B cell (primary cell): ENCODE data around the gene BEGAIN. TPM values are rescaled to one million over a fixed set of nuclear protein-coding genes. Genes with fewer than 3 reads are reported as not detected.

Experiments
- ATAC-seq: fragments of 200-7000 bp; cut with Tn5 transposase; one replicate; pipeline ENCODE4 v1.10.0; 2021; ENCODE audit warnings: low read depth, mild to moderate bottlenecking, moderate number of reproducible peaks, moderate library complexity
- CTCF ChIA-PET: fragments of 350-600 bp; sonication (Branson Sonifier 250); formaldehyde crosslinking; loops from one replicate; lab custom pipeline; 2021; ENCODE audit warnings: antibody characterized with exemption, inconsistent platforms; lab: Charles Lee
- POLR2A ChIA-PET: fragments of 350-600 bp; sonication (Branson Sonifier 250); formaldehyde crosslinking; loops from one replicate; lab custom pipeline; 2021; ENCODE audit warnings: antibody characterized with exemption; lab: Charles Lee
- DNase-seq: peaks from one replicate; pipeline ENCODE4 v3.0.0; 2013
- H2AFZ ChIP-seq: 2 replicates; pipeline ENCODE4 v1.6.1; 2012; ENCODE audit warnings: mild to moderate bottlenecking, low read depth, low read length; ENCODE audit not compliant: insufficient read depth, poor library complexity, severe bottlenecking
- H3K27ac ChIP-seq, 2 donors: 1 replicate in 1 of 2; 2 replicates in 1 of 2; pipeline ENCODE4 v1.5.1; 2012 to 2013; ENCODE audit warnings: low read length in 2 of 2, mild to moderate bottlenecking in 2 of 2, moderate library complexity in 1 of 2
- H3K27me3 ChIP-seq, 4 experiments: fragments of 200-600 bp in 1 of 4; sonication (generic) in 1 of 4; replicated peaks in 1 of 4; 1 replicate in 2 of 4; 2 replicates in 2 of 4; pipeline versions ENCODE4 v1.6.1 to v1.7.0; 2013 to 2016; ENCODE audit warnings: low read length in 3 of 4, mild to moderate bottlenecking in 2 of 4, mixed read lengths in 1 of 4, moderate library complexity in 1 of 4; ENCODE audit not compliant: insufficient read depth in 4 of 4, control insufficient read depth in 3 of 4; ENCODE audit errors: control extremely low read depth in 1 of 4
- H3K36me3 ChIP-seq, 2 experiments: replicated peaks in 1 of 2; 1 replicate in 1 of 2; 2 replicates in 1 of 2; pipeline versions ENCODE4 v1.6.1 to v1.7.1; 2013; ENCODE audit warnings: low read length in 1 of 2; ENCODE audit not compliant: insufficient read depth in 2 of 2, control insufficient read depth in 1 of 2; ENCODE audit errors: control extremely low read depth in 1 of 2, extremely low read depth in 1 of 2
- H3K4me1 ChIP-seq, 2 donors: fragments of 200-600 bp in 1 of 2; sonication (generic) in 1 of 2; 1 replicate in 1 of 2; 2 replicates in 1 of 2; pipeline versions ENCODE4 v1.5.1 to v1.6.1; 2013 to 2017; ENCODE audit warnings: low read length in 2 of 2; ENCODE audit not compliant: control insufficient read depth in 2 of 2, insufficient read depth in 2 of 2
- H3K4me2 ChIP-seq: replicated peaks from 2 replicates; pipeline ENCODE3; 2012; ENCODE audit warnings: mild to moderate bottlenecking, low read depth, low read length; ENCODE audit not compliant: poor library complexity, severe bottlenecking
- H3K4me3 ChIP-seq, 5 experiments: fragments of 200-600 bp in 1 of 5; sonication (generic) in 1 of 5; 1 replicate in 3 of 5; 2 replicates in 2 of 5; pipeline versions ENCODE4 v1.5.1 to v1.7.0; 2011 to 2016; ENCODE audit warnings: low read length in 4 of 5, mild to moderate bottlenecking in 4 of 5, low read depth in 2 of 5, control low read depth in 1 of 5, moderate library complexity in 1 of 5; ENCODE audit not compliant: insufficient read depth in 1 of 5; ENCODE audit errors: control extremely low read depth in 1 of 5, extremely low read depth in 1 of 5
- H3K79me2 ChIP-seq: fragments of 200-600 bp; sonication (generic); one replicate; pipeline ENCODE4 v1.6.0; 2016; ENCODE audit warnings: low read length; ENCODE audit not compliant: control insufficient read depth, insufficient read depth
- H3K9ac ChIP-seq: fragments of 200-600 bp; sonication (generic); 2 replicates; pipeline ENCODE4 v1.6.1; 2017; ENCODE audit warnings: mild to moderate bottlenecking, low read length, moderate library complexity
- H3K9me3 ChIP-seq, 3 donors: one replicate each; pipeline versions ENCODE4 v1.6.1 to v1.7.1; 2013; ENCODE audit warnings: low read length in 2 of 3; ENCODE audit not compliant: control insufficient read depth in 2 of 3, insufficient read depth in 1 of 3; ENCODE audit errors: control extremely low read depth in 1 of 3
- H4K20me1 ChIP-seq: 2 replicates; pipeline ENCODE4 v1.6.0; 2012; ENCODE audit warnings: mild to moderate bottlenecking, low read length; ENCODE audit not compliant: insufficient read depth, control insufficient read depth, poor library complexity, severe bottlenecking
- H3K27ac Mint-ChIP-seq: one replicate; pipeline ENCODE4 v1.8.0; 2021; ENCODE audit warnings: mixed read lengths
- H3K27me3 Mint-ChIP-seq: one replicate; pipeline ENCODE4 v1.8.0; 2021; ENCODE audit warnings: mixed read lengths
- H3K4me1 Mint-ChIP-seq: one replicate; pipeline ENCODE4 v1.8.0; 2021; ENCODE audit warnings: mixed read lengths
- H3K4me3 Mint-ChIP-seq: one replicate; pipeline ENCODE4 v1.8.0; 2021; ENCODE audit warnings: mixed read lengths
- H3K9me3 Mint-ChIP-seq: one replicate; pipeline ENCODE4 v1.8.0; 2022; ENCODE audit warnings: mixed read lengths; ENCODE audit not compliant: insufficient read depth
- EZH2 ChIP-seq: IDR thresholded peaks from 2 replicates; pipeline ENCODE4 v1.6.1; 2012; ENCODE audit warnings: borderline replicate concordance, low read depth, mild to moderate bottlenecking, moderate library complexity, low read length; ENCODE audit not compliant: insufficient read depth, poor library complexity, severe bottlenecking
- WGBS: methylation state at CpG from one replicate; pipeline ENCODE4 v1.1.5; 2013; ENCODE audit warnings: missing lambda C conversion rate; ENCODE audit not compliant: insufficient coverage; 5-methylcytosine and 5-hydroxymethylcytosine counted together
- intact Hi-C: fragments of 100-400 bp; cut with micrococcal nuclease; formaldehyde crosslinking; loops from one replicate; pipeline ENCODE4 v1.10.0; 2022
- polyA plus RNA-seq: library from polyadenylated mRNA; depleted of rRNA; stranded (reverse); fragments of >200 nt; gene quantifications from 2 replicates; pipeline ENCODE4 v1.2.3, GENCODE V29; 2012
- total RNA-seq, 2 donors: library from RNA; stranded (reverse); fragments of 120-200 nt in 1 of 2; gene quantifications; 1 replicate in 1 of 2; 2 replicates in 1 of 2; pipeline versions ENCODE4 v1.2.3 to v1.2.4, GENCODE V29; 2013 to 2022
- TF ChIP-seq, protein P1 (sequence below): fragments of 200-600 bp; IDR thresholded peaks from one replicate; pipeline ENCODE4 v1.8.0; 2022; ENCODE audit warnings: antibody characterized with exemption, mild to moderate bottlenecking

The BEGAIN gene
- total and polyA plus RNA-seq, 2 donors (not counting 1 experiment from before 2014, with no cell fraction given) = 4.9 TPM; not detected in 1

DNA sequence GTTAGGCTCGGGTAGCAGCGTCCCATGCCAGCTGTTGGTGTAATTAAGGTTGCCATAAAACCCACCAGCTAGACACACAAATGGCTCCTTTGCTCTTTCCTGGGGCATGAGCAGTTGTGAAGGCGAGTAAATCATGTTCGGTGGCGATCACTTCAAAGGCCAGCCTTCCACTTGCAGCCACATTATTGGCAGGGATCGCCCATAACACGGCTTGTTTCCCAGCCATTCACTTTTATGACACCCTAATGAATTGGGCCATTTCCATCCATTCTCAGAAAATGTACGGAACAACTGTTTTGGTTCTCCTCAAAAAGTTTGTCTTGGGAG is 63.4 kb downstream of the BEGAIN start:
- no peaks in the 10 kb centered on the region for H3K27me3 ChIP-seq
- no peaks in the 10 kb centered on the region for H3K4me1 Mint-ChIP-seq
- TF ChIP-seq, protein P1, sequence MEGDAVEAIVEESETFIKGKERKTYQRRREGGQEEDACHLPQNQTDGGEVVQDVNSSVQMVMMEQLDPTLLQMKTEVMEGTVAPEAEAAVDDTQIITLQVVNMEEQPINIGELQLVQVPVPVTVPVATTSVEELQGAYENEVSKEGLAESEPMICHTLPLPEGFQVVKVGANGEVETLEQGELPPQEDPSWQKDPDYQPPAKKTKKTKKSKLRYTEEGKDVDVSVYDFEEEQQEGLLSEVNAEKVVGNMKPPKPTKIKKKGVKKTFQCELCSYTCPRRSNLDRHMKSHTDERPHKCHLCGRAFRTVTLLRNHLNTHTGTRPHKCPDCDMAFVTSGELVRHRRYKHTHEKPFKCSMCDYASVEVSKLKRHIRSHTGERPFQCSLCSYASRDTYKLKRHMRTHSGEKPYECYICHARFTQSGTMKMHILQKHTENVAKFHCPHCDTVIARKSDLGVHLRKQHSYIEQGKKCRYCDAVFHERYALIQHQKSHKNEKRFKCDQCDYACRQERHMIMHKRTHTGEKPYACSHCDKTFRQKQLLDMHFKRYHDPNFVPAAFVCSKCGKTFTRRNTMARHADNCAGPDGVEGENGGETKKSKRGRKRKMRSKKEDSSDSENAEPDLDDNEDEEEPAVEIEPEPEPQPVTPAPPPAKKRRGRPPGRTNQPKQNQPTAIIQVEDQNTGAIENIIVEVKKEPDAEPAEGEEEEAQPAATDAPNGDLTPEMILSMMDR = no peak
- no peak for TF ChIP-seq EZH2
- H2AFZ ChIP-seq = no peak overlapping the region
- H4K20me1 ChIP-seq = no peaks in the 10 kb centered on the region
- H3K4me2 ChIP-seq = no peak overlapping the region
- no peaks in the 10 kb centered on the region for H3K79me2 ChIP-seq
- intact Hi-C loops = no loop called here
- no peak overlapping the region for H3K27ac Mint-ChIP-seq
- no peak overlapping the region for H3K4me3 Mint-ChIP-seq
- ChIA-PET POLR2A (no interaction called here), CTCF (interaction anchor here (1.1 kb wide), 1 partner anchor 1106 kb away, joined by 3 read pairs; no protein-coding TSS in a partner anchor)
- no peaks in the 10 kb centered on the region for H3K27me3 Mint-ChIP-seq
- no peak overlapping the region for H3K4me3 ChIP-seq
- no peak overlapping the region for H3K9ac ChIP-seq
- H3K9me3 Mint-ChIP-seq = no peaks in the 10 kb centered on the region
- no peaks in the 10 kb centered on the region for H3K9me3 ChIP-seq
- WGBS = 100% methylated on average over 3 of the region's 8 CpGs
- H3K4me1 ChIP-seq = no peaks in the 10 kb centered on the region
- no peak overlapping the region for H3K27ac ChIP-seq
- H3K36me3 ChIP-seq = peaks cover 0 to 12% of the 10 kb centered on the region in 2 experiments
- no peak for ATAC-seq
- DNase-seq = no peak

DNA sequence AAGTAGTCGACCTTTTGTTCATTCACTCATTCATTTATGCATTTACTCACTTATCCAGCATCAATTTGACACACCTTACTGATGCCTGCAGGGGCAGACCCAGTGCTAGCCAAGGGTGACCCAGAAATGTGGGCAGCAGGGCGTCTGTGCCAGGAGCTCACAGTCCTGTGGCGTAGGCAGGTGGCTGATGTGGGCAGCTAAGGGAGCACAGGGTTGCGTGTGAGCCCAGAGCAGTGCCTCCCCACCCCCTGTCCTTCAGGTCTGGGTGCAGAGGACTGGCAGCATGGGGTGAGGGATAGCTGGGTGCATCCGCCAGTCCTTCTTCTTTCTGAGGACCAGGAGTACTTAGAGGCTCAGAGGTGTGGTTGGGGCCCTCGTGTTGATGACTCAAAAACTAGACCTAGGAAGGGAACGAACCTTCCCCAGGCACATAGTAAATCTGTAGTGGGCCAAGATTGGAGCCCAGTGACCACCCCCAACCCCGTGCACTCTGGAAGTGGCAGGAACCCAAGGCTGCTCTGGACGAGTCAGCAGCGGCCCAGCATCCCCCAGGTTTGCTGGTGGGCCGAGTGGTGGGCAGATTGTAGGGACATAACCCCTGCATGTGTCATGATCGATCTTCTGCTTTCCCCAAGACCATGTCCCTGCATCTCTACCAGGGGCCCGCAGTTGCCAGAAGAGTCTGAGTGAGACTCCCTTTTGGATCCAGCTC is 63.9 kb downstream of the BEGAIN start:
- no peaks in the 10 kb centered on the region for H3K4me1 ChIP-seq
- POLR2A ChIA-PET = no interaction called here
- Mint-ChIP-seq H3K4me1 (no peaks in the 10 kb centered on the region), H3K9me3 (no peaks in the 10 kb centered on the region), H3K4me3 (no peak overlapping the region), H3K27me3 (no peaks in the 10 kb centered on the region), H3K27ac (no peak overlapping the region)
- WGBS = 100% methylated on average over 5 of the region's 13 CpGs
- ATAC-seq = no peak
- no peaks in the 10 kb centered on the region for H4K20me1 ChIP-seq
- intact Hi-C loops = no loop called here
- TF ChIP-seq, protein P1 = no peak
- TF ChIP-seq EZH2 = no peak
- no peaks in the 10 kb centered on the region for H3K79me2 ChIP-seq
- peaks cover 0 to 12% of the 10 kb centered on the region in 2 experiments for H3K36me3 ChIP-seq
- no peaks in the 10 kb centered on the region for H3K27me3 ChIP-seq
- H3K4me3 ChIP-seq = no peak overlapping the region
- H3K9ac ChIP-seq = no peak overlapping the region
- H3K4me2 ChIP-seq = no peak overlapping the region
- no peak overlapping the region for H3K27ac ChIP-seq
- H2AFZ ChIP-seq = no peak overlapping the region
- DNase-seq = no peak
- CTCF ChIA-PET = no interaction called here
- H3K9me3 ChIP-seq = peaks cover 0 to 4% (median 0%) of the 10 kb centered on the region in 3 donors
